Heart right ventricle (tissue), 16 donors: ENCODE data around the gene ADTRP. TPM values are rescaled to one million over a fixed set of nuclear protein-coding genes. Genes with fewer than 3 reads are reported as not detected.

Experiments used
- ATAC-seq, 8 donors: fragments of 200-7000 bp; cut with Tn5 transposase; one replicate each; pipeline ENCODE4 v1.9.1; 2020; ENCODE audit warnings: mild to moderate bottlenecking in 8 of 8, moderate library complexity in 8 of 8, moderate number of reproducible peaks in 1 of 8
- DNase-seq, 2 donors: peaks; one replicate each; pipeline ENCODE4 v3.0.0-alpha.2; 2020
- H3K27ac ChIP-seq, 10 donors: fragments of 200-600 bp; sonication (generic) in 2 of 10; one replicate each; pipeline versions ENCODE4 v1.5.0 to v1.8.0; 2020 to 2022; ENCODE audit warnings: mild to moderate bottlenecking in 3 of 10
- H3K27me3 ChIP-seq, 7 donors: fragments of 200-600 bp; one replicate each; pipeline ENCODE4 v1.8.0; 2021 to 2022; ENCODE audit warnings: mild to moderate bottlenecking in 2 of 7
- H3K36me3 ChIP-seq, 9 donors: fragments of 200-600 bp; sonication (generic) in 1 of 9; one replicate each; pipeline versions ENCODE4 v1.5.0 to v1.8.0; 2020 to 2022; ENCODE audit warnings: mild to moderate bottlenecking in 2 of 9
- H3K4me1 ChIP-seq, 9 donors: fragments of 200-600 bp; sonication (generic) in 1 of 9; one replicate each; pipeline versions ENCODE4 v1.5.0 to v1.8.0; 2020 to 2022; ENCODE audit warnings: mild to moderate bottlenecking in 4 of 9
- H3K4me3 ChIP-seq, 10 donors: fragments of 200-600 bp; sonication (generic) in 2 of 10; one replicate each; pipeline versions ENCODE4 v1.5.0 to v1.8.0; 2020 to 2022; ENCODE audit warnings: mild to moderate bottlenecking in 7 of 10, moderate library complexity in 2 of 10
- H3K9me3 ChIP-seq, 11 donors: fragments of 200-600 bp in 10 of 11; sonication (generic) in 2 of 11; one replicate each; pipeline versions ENCODE4 v1.5.0 to v1.8.0; 2013 to 2022; ENCODE audit warnings: mild to moderate bottlenecking in 2 of 11, control low read depth in 1 of 11, moderate library complexity in 1 of 11
- CTCF ChIP-seq, 9 donors: fragments of 200-600 bp; sonication (generic) in 2 of 9; IDR thresholded peaks; one replicate each; pipeline versions ENCODE4 v1.5.0 to v1.8.0; 2021 to 2022; ENCODE audit warnings: antibody characterized with exemption in 9 of 9, mild to moderate bottlenecking in 5 of 9, moderate library complexity in 1 of 9
- WGBS, 2 donors: extraction: QIAGEN DNeasy Blood & Tissue Kit; methylation state at CpG; one replicate each; pipeline ENCODE4 v1.1.7; 2013; ENCODE audit warnings: inconsistent platforms in 1 of 2; 5-methylcytosine and 5-hydroxymethylcytosine counted together
- intact Hi-C, 10 donors: fragments of 100-400 bp; cut with DNase I; formaldehyde crosslinking; loops; one replicate each; pipeline versions ENCODE4 v1.11.1 to v1.14.2; 2022
- polyA plus RNA-seq, 2 donors: library from polyadenylated mRNA; stranded (reverse); fragments of 200-250 nt; gene quantifications; one replicate each; pipeline ENCODE4 v1.2.3, GENCODE V29; 2013
- total RNA-seq, 10 donors: library from RNA; stranded (reverse); fragmentation: NEBNext Ultra II Directional in 3 of 10; extraction: Animal tissue kit (Norgen Biotek cat#: 25700) in 3 of 10; gene quantifications; one replicate each; pipeline versions ENCODE4 v1.2.1 to v1.2.4, GENCODE V29; 2021 to 2023
- donor health status: Arrhythmogenic right ventricular cardiomyopathy.
- donor health status: ischemic (EF 13 %, LVEDD 7.1; RV severe dilation, severe dysfunction).
- donor health status: healthy with polysubstance abuse.
- donor health status: DM: no; HTN: yes; CAD: no.
- donor health status: DM: no; HTN: no; CAD: no.
- donor health status: ischemic (EF 25% LVEDD 6.9; RV normal size, moderate dysfunction).
- donor health status: ischemic (EF 25% LVEDD 5.7; RV mildly dilated, moderate dysfunction).
- donor health status: healthy.
- donor health status: DM: yes; HTN: yes; CAD: no.
- donor health status: Ischemic cardiomyopathy.
- donor health status: ischemic (EF 35%, LVEDD 5.7; RV mildly dilated, moderate dysfunction).
- donor health status: nonischemic (EF 11% LVEDD 7.7; RV severe dilation, severe dysfunction).
- donor health status: DM: yes; HTN: yes; CAD: no.
- donor health status: PGD.
- donor health status: ischemic (EF 29% LVEDD 5.4; RV normal size, mild dysfunction).
- donor health status: nonischemic (EF 23%, LVEDD 6.1; RV moderate dilation, normal function).

The ADTRP gene
- total and polyA plus RNA-seq, 12 donors: 0.14 to 0.37 (median 0.24) TPM; not detected in 9

- no peak for TF ChIP-seq CTCF (IDR thresholded peaks at IDR 0.05)
- Histone ChIP-seq H3K4me1 (peaks cover 0 to 16% (median 0%) of the 10 kb centered on the region in 9 donors), H3K27ac (no peak overlapping the region), H3K4me3 (no peak overlapping the region), H3K27me3 (no peaks in the 10 kb centered on the region), H3K9me3 (no peaks in the 10 kb centered on the region), H3K36me3 (no peaks in the 10 kb centered on the region)
- 54 to 64% methylated on average over 7 of the region's 7 CpGs for WGBS, 2 donors
- ATAC-seq (no peak), DNase-seq (no peak)
- intact Hi-C loops: no loop called here
Measured at GRCh38 chr6:11750682-11751081, 27.9 kb downstream of the ADTRP start.

DNA sequence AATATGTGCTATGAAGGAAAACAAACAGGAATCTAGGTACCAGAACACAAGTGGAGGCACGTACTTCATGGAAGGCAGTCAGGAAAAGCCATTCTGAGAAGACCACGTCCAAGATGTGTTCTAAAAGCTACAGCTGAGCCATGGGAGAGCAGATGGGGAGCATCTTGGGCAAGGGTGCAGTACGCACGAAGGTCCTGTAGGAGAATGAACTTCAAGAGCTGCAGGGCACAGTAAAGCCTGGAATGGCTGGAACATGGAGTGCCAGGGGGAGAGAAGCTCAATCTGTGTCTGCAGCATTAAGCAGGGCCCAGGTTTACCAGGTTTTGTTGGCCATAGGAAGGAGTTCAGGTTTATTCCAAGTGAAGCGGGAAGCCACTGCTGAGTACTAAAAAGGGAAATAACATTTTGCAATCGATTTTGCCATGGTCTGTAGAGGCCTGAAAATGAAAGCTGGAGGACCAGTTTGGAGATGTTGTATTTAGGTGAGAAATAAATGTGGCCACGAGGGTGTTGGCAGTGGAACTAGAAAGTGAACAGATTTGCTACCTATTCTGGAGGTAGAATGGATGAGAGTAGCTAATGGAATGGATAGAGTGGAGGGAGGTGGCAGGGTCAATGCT, 29.9 kb downstream of the ADTRP start:
- no peak for TF ChIP-seq CTCF (IDR thresholded peaks at IDR 0.05)
- 85 to 88% methylated on average over 7 of the region's 7 CpGs for WGBS, 2 donors
- Histone ChIP-seq H3K4me1 (peaks cover 0 to 30% (median 10%) of the 10 kb centered on the region in 9 donors), H3K9me3 (no peaks in the 10 kb centered on the region), H3K36me3 (no peaks in the 10 kb centered on the region), H3K27me3 (no peaks in the 10 kb centered on the region), H3K27ac (no peak overlapping the region), H3K4me3 (no peak overlapping the region)
- ATAC-seq (no peak), DNase-seq (no peak)
- intact Hi-C loops: no loop called here

GRCh38 chr6:11747021-11747420, 31.6 kb downstream of the ADTRP start:
- Histone ChIP-seq H3K4me3 (no peak overlapping the region), H3K27me3 (no peaks in the 10 kb centered on the region), H3K4me1 (peaks cover 0 to 36% (median 10%) of the 10 kb centered on the region in 9 donors), H3K36me3 (no peaks in the 10 kb centered on the region), H3K27ac (peak overlapping the region in 1 of 10 donors; percentile 21), H3K9me3 (no peaks in the 10 kb centered on the region)
- no peak for TF ChIP-seq CTCF (IDR thresholded peaks at IDR 0.05)
- no peak for DNase-seq
- 81 to 90% methylated on average over 3 of the region's 3 CpGs for WGBS, 2 donors
- no peak for ATAC-seq
- intact Hi-C loops: no loop called here

DNA sequence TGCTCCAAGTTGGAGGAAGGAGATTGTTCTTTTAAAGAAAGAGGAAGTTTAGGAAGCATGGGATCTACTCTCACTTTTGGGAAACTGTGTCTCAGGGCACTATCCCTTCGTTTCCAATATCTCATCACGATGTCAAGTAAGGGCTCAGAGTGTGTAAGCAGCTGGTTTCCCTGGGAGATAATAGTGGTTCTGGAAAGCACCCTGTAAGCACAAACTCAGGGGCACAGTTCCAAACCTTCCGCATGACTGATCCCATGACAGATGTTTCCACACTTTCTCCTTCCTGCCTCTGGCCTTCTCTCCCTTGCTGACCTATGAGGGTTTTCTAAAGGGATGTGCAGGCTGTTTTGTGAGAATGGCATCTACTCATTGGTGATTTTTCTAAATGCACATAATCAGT, 33.9 kb downstream of the ADTRP start:
- Histone ChIP-seq H3K36me3 (no peaks in the 10 kb centered on the region), H3K4me1 (peaks cover 0 to 36% (median 10%) of the 10 kb centered on the region in 9 donors), H3K9me3 (no peaks in the 10 kb centered on the region), H3K27me3 (peaks cover 0 to 3% (median 0%) of the 10 kb centered on the region in 7 donors), H3K27ac (peak overlapping the region in 9 of 10 donors; percentile 22 to 82 (median 67)), H3K4me3 (no peak overlapping the region)
- intact Hi-C loops: no loop called here
- no peak for TF ChIP-seq CTCF (IDR thresholded peaks at IDR 0.05)
- 12 to 13% methylated on average over 3 of the region's 3 CpGs for WGBS, 2 donors
- DNase-seq: peak in 1 of 2 donors; percentile 84
- peak; percentile 74 to 96 (median 94) for ATAC-seq
